T-cell (primary cell): ENCODE data around the gene RGS3. TPM values are rescaled to one million over a fixed set of nuclear protein-coding genes. Genes with fewer than 3 reads are reported as not detected.

ENCODE experiments used
- ATAC-seq, 4 experiments: fragments of 200-7000 bp in 3 of 4; fragments of 150-1000 bp in 1 of 4; cut with Tn5 transposase; replicated peaks in 1 of 4; 1 replicate in 3 of 4; 2 replicates in 1 of 4; pipeline ENCODE4 v1.10.0; 2021; ENCODE audit warnings: moderate library complexity in 3 of 4, mild to moderate bottlenecking in 2 of 4, moderate number of reproducible peaks in 1 of 4
- CTCF ChIA-PET, 2 donors: fragments of 300-600 bp; sonication (Branson Sonifier 250); formaldehyde crosslinking; loops; one replicate each; lab custom pipeline; 2022; ENCODE audit warnings: antibody characterized with exemption in 2 of 2; lab: Charles Lee
- POLR2A ChIA-PET, 2 donors: fragments of 300-600 bp; sonication (Branson Sonifier 250); formaldehyde crosslinking; loops; one replicate each; lab custom pipeline; 2022; ENCODE audit warnings: antibody characterized with exemption in 2 of 2; lab: Charles Lee
- DNase-seq, 35 experiments: peaks; one replicate each; pipeline versions ENCODE4 v3.0.0 to v3.0.0-alpha.2; 2013 to 2023
- H3K27ac ChIP-seq: one replicate; pipeline ENCODE4 v1.5.1; 2013; ENCODE audit warnings: low read length
- H3K27me3 ChIP-seq, 2 experiments: replicated peaks in 1 of 2; 1 replicate in 1 of 2; 2 replicates in 1 of 2; pipeline versions ENCODE4 v1.6.1 to v1.7.0; 2013; ENCODE audit warnings: low read length in 1 of 2, mixed read lengths in 1 of 2; ENCODE audit not compliant: control insufficient read depth in 2 of 2, insufficient read depth in 2 of 2; ENCODE audit errors: extremely low read depth in 1 of 2
- H3K36me3 ChIP-seq, 2 donors: 1 replicate in 1 of 2; 2 replicates in 1 of 2; pipeline versions ENCODE4 v1.6.1 to v1.7.0; 2013; ENCODE audit warnings: low read length in 1 of 2; ENCODE audit not compliant: control insufficient read depth in 2 of 2, insufficient read depth in 1 of 2; ENCODE audit errors: extremely low read depth in 1 of 2
- H3K4me1 ChIP-seq, 2 experiments: 1 replicate in 1 of 2; 2 replicates in 1 of 2; pipeline versions ENCODE4 v1.6.1 to v1.7.0; 2013; ENCODE audit warnings: low read length in 2 of 2, mixed read lengths in 1 of 2; ENCODE audit not compliant: insufficient read depth in 2 of 2, control insufficient read depth in 1 of 2; ENCODE audit errors: extremely low read depth in 1 of 2
- H3K4me3 ChIP-seq, 2 donors: 1 replicate in 1 of 2; 2 replicates in 1 of 2; pipeline versions ENCODE4 v1.5.1 to v1.7.0; 2013; ENCODE audit warnings: mild to moderate bottlenecking in 2 of 2, low read length in 1 of 2, moderate library complexity in 1 of 2; ENCODE audit not compliant: control insufficient read depth in 1 of 2; ENCODE audit errors: extremely low read depth in 1 of 2
- H3K9me3 ChIP-seq: 2 replicates; pipeline ENCODE4 v1.7.0; 2013
- H3K27ac Mint-ChIP-seq, 2 donors: one replicate each; pipeline ENCODE4 v1.8.0; 2020 to 2021; ENCODE audit warnings: mild to moderate bottlenecking in 2 of 2, mixed read lengths in 2 of 2
- H3K27me3 Mint-ChIP-seq, 2 donors: one replicate each; pipeline ENCODE4 v1.8.0; 2021 to 2022; ENCODE audit warnings: mixed read lengths in 2 of 2
- H3K36me3 Mint-ChIP-seq: one replicate; pipeline ENCODE4 v1.8.0; 2021; ENCODE audit warnings: mixed read lengths
- H3K4me1 Mint-ChIP-seq, 3 donors: one replicate each; pipeline ENCODE4 v1.8.0; 2020 to 2022; ENCODE audit warnings: mixed read lengths in 3 of 3, mild to moderate bottlenecking in 1 of 3
- H3K4me3 Mint-ChIP-seq, 3 donors: one replicate each; pipeline ENCODE4 v1.8.0; 2020 to 2022; ENCODE audit warnings: mild to moderate bottlenecking in 3 of 3, mixed read lengths in 3 of 3, moderate library complexity in 3 of 3
- H3K9me3 Mint-ChIP-seq, 3 donors: one replicate each; pipeline ENCODE4 v1.8.0; 2020 to 2022; ENCODE audit warnings: mixed read lengths in 3 of 3
- WGBS: methylation state at CpG from one replicate; pipeline ENCODE4 v1.1.5; 2013; ENCODE audit warnings: missing lambda C conversion rate; ENCODE audit not compliant: insufficient coverage; 5-methylcytosine and 5-hydroxymethylcytosine counted together
- total RNA-seq, 35 experiments: library from RNA in 6 of 35; stranded (reverse) in 6 of 35; fragments of 120-200 nt in 1 of 35; gene quantifications; one replicate each; pipeline versions ENCODE4 v1.2.1 to v1.2.4 and lab custom pipeline; 2013 to 2026

The RGS3 gene
- total RNA-seq, 5 donors from 2014 or later (not counting 1 experiment from before 2014, with no cell fraction given): 15.9 to 36.5 (median 24.9) TPM

DNA sequence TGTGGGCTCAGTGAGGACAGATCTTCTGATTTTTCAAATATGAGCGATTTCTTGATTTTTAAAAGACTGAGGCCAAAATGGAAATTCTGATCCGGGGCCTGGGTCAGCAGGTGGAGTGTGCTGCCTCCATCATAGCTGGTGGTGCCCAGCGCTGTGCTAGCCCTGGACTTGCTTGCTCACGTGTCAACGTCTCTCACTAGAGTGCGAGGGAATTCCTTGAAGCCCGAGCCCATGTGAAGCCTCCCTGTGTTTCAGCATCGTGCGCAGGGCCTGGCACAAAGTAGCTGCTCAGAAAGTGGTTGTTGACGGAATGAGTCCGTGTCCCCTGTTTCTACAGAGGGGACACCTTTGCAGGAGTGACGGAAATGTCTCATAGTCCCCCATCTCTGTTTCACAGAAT is 50.5 kb downstream of the RGS3 start:
- H3K4me3 Mint-ChIP-seq: peak overlapping the region in 1 of 3 donors; percentile 69
- H3K4me1 Mint-ChIP-seq: peaks cover 78 to 88% (median 85%) of the 10 kb centered on the region in 3 donors
- CTCF ChIA-PET: interaction anchor here in 1 of 2 donors (1.0 kb wide), 1 partner anchor 68 kb away, joined by 4 read pairs; no protein-coding TSS in a partner anchor
- no peaks in the 10 kb centered on the region for H3K9me3 ChIP-seq
- DNase-seq (no peak), ATAC-seq (no peak)
- no peaks in the 10 kb centered on the region for H3K36me3 Mint-ChIP-seq
- H3K27me3 Mint-ChIP-seq: no peaks in the 10 kb centered on the region
- peak overlapping the region; percentile 95 to 99 for H3K27ac Mint-ChIP-seq
- peaks cover 59 to 79% of the 10 kb centered on the region in 2 experiments for H3K4me1 ChIP-seq
- no peak overlapping the region for H3K4me3 ChIP-seq
- no peaks in the 10 kb centered on the region for H3K27me3 ChIP-seq
- 98% methylated on average over 9 of the region's 12 CpGs for WGBS
- H3K9me3 Mint-ChIP-seq: no peaks in the 10 kb centered on the region
- no peak overlapping the region for H3K27ac ChIP-seq
- POLR2A ChIA-PET: interaction anchor here in 1 of 2 donors (0.6 kb wide), 1 partner anchor 66 kb away, joined by 3 read pairs; no protein-coding TSS in a partner anchor
- no peaks in the 10 kb centered on the region for H3K36me3 ChIP-seq

DNA sequence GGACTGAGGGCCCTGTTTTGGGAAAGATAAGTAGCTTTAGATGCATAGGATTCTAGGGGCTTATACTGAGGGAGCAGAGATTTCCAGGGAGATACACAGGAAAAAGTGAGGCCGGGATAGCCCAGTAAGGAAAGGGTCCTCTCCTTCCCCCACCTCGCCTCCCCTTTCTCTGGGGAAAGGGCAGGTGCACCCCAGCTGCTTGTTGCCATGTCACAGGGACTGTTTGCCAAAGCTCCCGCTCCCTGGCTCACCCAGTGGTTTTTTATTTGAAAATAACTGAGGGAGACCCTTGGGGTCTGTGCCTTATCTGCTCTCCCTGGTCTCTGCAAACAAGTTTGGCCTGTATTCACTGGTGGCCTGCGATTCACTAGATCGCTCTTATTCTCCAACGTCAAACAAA is 51.2 kb downstream of the RGS3 start:
- 100% methylated on average over 5 of the region's 6 CpGs for WGBS
- H3K4me3 ChIP-seq: no peak overlapping the region
- no peaks in the 10 kb centered on the region for H3K36me3 Mint-ChIP-seq
- H3K4me1 ChIP-seq: peaks cover 66 to 85% of the 10 kb centered on the region in 2 experiments
- ChIA-PET POLR2A (no interaction called here), CTCF (no interaction called here)
- no peak overlapping the region for H3K4me3 Mint-ChIP-seq
- no peaks in the 10 kb centered on the region for H3K27me3 Mint-ChIP-seq
- DNase-seq: no peak
- no peak overlapping the region for H3K27ac ChIP-seq
- H3K36me3 ChIP-seq: no peaks in the 10 kb centered on the region
- ATAC-seq: no peak
- H3K9me3 ChIP-seq: no peaks in the 10 kb centered on the region
- H3K9me3 Mint-ChIP-seq: no peaks in the 10 kb centered on the region
- H3K27ac Mint-ChIP-seq: peak overlapping the region; percentile 95 to 99
- no peaks in the 10 kb centered on the region for H3K27me3 ChIP-seq
- H3K4me1 Mint-ChIP-seq: peaks cover 85 to 94% (median 92%) of the 10 kb centered on the region in 3 donors

DNA sequence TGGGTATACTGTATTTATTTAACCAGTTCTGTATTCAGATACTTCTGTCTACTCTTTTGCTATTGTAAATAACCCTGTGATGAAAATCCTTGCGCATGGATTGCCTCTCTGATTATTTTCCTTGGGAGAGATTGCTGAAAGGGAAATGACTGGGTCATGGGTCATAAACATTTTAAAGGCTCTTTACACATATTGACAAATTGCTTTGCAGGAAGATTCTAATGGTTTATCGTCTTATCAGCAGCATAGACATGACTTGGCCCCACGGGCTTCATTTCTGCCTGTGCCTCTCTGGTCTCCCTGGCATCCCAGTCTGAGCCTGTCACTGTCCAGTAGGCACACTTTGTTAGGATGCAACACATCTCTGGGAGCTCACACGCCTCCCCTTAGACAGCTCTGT is 52.3 kb downstream of the RGS3 start:
- WGBS: 97% methylated on average over 3 of the region's 4 CpGs
- Mint-ChIP-seq H3K27me3 (no peaks in the 10 kb centered on the region), H3K4me1 (peaks cover 93 to 98% (median 96%) of the 10 kb centered on the region in 3 donors), H3K27ac (peak overlapping the region; percentile 95 to 99), H3K9me3 (no peaks in the 10 kb centered on the region), H3K36me3 (no peaks in the 10 kb centered on the region), H3K4me3 (peak overlapping the region in 1 of 3 donors; percentile 83)
- H3K27me3 ChIP-seq: no peaks in the 10 kb centered on the region
- H3K4me1 ChIP-seq: peaks cover 77 to 94% of the 10 kb centered on the region in 2 experiments
- no peaks in the 10 kb centered on the region for H3K9me3 ChIP-seq
- no peak overlapping the region for H3K4me3 ChIP-seq
- DNase-seq: no peak
- CTCF ChIA-PET: interaction anchor here in 1 of 2 donors (2.5 kb wide), 1 partner anchor 63 kb away, joined by 6 read pairs; no protein-coding TSS in a partner anchor
- no peaks in the 10 kb centered on the region for H3K36me3 ChIP-seq
- H3K27ac ChIP-seq: no peak overlapping the region
- ATAC-seq: no peak
- POLR2A ChIA-PET: no interaction called here

DNA sequence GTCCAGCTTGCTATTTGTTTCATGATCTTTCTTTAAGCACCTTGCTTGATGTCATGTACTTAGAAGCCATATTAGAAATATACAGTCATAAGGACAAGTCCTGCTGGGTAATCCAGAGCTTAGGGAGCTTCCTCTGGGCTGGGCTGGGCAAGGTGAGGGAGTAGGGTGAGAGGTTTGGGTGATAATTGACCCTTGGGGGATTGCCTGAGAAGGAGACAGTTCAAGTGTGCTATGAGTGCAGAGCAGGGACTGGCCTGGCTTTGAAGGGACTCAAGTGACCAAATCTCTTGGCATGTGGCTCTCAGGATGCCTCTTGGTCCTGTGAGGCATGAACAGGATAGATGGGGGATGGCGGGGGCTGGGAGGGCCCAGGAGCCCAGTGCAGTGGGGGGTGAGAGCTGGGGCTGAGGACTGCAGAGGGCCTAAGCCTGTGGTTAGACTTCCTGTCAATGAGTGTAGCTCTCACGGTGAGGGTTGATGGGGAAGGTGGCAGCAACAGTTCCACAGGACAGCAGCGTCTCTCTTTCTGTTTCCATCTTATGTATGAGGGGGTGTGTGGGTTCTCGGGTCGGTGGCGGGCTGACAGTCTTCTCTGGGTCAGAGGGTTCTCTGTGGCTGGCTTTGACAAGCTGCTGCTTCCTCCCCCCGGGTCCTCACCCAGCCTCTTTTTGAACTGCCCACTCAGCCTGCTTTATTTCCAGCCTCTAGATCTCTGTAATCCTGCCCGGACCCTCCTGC is 53.5 kb downstream of the RGS3 start:
- peaks cover 0 to 3% of the 10 kb centered on the region in 2 donors for H3K36me3 ChIP-seq
- Mint-ChIP-seq H3K27me3 (no peaks in the 10 kb centered on the region), H3K36me3 (no peaks in the 10 kb centered on the region), H3K9me3 (no peaks in the 10 kb centered on the region), H3K4me1 (peaks cover 92 to 96% (median 93%) of the 10 kb centered on the region in 3 donors), H3K27ac (peak overlapping the region; percentile 95 to 99), H3K4me3 (peak overlapping the region; percentile 83 to 89 (median 84))
- ChIA-PET CTCF (interaction anchor here (0.6 to 2.5 kb wide), 7 partner anchors 10 to 1856 kb away, joined by 3 to 6 read pairs (median 4); partner anchors contain the start of gene GNG10 (in 1 of the 2)), POLR2A (interaction anchor here in 1 of 2 donors (0.5 kb wide), 1 partner anchor 1082 kb away, joined by 6 read pairs; no protein-coding TSS in a partner anchor)
- H3K9me3 ChIP-seq: no peaks in the 10 kb centered on the region
- peak; percentile 76 to 86 (median 82) for ATAC-seq
- 0% methylated on average over 1 of the region's 8 CpGs for WGBS
- peak; percentile 38 to 82 (median 64) for DNase-seq
- peaks cover 78 to 90% of the 10 kb centered on the region in 2 experiments for H3K4me1 ChIP-seq
- peak overlapping the region; percentile 54 to 77 for H3K4me3 ChIP-seq
- H3K27me3 ChIP-seq: no peaks in the 10 kb centered on the region
- peak overlapping the region; percentile 92 for H3K27ac ChIP-seq

DNA sequence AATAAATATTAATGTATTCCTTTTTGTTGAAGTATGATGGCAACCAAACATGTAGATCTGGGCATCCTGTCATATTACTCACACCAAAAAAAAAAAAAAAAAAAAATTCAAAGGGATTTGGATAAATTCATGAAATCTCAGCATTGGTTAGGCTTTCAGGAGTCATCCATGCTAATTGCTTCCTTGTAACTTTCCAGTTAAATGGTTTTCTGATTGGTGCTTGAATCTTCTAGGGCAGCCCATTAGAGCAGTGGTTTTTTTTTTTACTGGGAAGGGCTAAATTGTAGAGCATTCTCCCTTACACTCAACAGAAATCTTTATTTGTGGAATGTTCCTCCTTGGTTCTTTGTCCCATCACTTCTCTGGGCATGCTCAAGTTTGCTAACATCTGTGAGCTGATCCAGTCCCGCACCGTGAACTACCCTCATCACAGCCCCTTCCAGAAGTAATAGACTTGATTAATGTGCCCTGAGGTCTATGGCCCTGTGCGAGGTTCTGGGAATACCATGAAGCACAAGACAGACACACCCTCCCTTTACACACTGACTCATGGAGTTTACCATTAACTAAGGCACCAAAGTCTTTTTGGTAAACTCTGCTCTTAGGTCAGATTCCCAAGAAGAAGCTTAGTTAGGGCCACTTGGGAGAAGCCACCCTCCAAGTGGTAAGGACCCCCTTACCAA is 56.0 kb downstream of the RGS3 start:
- ChIA-PET CTCF (interaction anchor here in 1 of 2 donors (0.9 kb wide), 1 partner anchor 59 kb away, joined by 3 read pairs; no protein-coding TSS in a partner anchor), POLR2A (interaction anchor here (0.7 to 1.3 kb wide), 2 partner anchors 59 to 152 kb away, joined by 4 to 13 read pairs; no protein-coding TSS in a partner anchor)
- peak overlapping the region in 1 of 2 donors; percentile 54 for H3K4me3 ChIP-seq
- H3K9me3 ChIP-seq: no peaks in the 10 kb centered on the region
- H3K4me1 Mint-ChIP-seq: peaks cover 92 to 96% (median 93%) of the 10 kb centered on the region in 3 donors
- no peak for DNase-seq
- peak overlapping the region; percentile 92 for H3K27ac ChIP-seq
- no peaks in the 10 kb centered on the region for H3K27me3 Mint-ChIP-seq
- no peaks in the 10 kb centered on the region for H3K9me3 Mint-ChIP-seq
- peak overlapping the region; percentile 83 to 89 (median 84) for H3K4me3 Mint-ChIP-seq
- peak overlapping the region; percentile 95 to 99 for H3K27ac Mint-ChIP-seq
- no peak for ATAC-seq
- no peaks in the 10 kb centered on the region for H3K27me3 ChIP-seq
- no CpG with 5 or more reads among the region's 3 CpGs for WGBS
- H3K4me1 ChIP-seq: peaks cover 79 to 90% of the 10 kb centered on the region in 2 experiments
- peaks cover 0 to 8% of the 10 kb centered on the region in 2 donors for H3K36me3 ChIP-seq
- H3K36me3 Mint-ChIP-seq: no peaks in the 10 kb centered on the region
